GM18498 (cell line): ENCODE results near the gene SHH.

ENCODE experiments used
- ATAC-seq: cut with Tn5 transposase; IDR thresholded peaks from one replicate; pipeline ENCODE4 v1.9.1; 2021; ENCODE audit warnings: mild to moderate bottlenecking, moderate library complexity; ENCODE audit not compliant: unreplicated experiment

Gene SHH

DNA sequence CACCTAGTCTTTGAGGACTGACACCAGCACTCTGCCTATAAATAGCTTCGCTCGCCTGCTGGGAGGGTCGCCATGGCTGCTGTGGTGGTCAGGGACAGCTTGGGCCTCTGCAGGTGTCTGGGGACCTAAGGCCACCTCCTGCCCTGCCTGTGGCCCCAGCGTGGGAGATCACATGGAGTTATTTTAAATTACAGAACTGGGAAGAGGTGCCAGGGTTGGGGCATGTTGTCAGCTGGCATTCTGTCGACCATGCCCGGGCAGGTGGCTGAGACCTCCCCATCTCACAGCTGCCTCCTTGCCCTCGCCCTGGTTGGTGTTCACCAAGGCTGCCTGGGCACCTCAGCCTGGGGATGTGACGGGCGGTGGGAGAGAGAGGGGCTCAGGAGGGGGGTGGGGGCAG lies 18.1 kb downstream of the SHH start:
- no peak for ATAC-seq

DNA sequence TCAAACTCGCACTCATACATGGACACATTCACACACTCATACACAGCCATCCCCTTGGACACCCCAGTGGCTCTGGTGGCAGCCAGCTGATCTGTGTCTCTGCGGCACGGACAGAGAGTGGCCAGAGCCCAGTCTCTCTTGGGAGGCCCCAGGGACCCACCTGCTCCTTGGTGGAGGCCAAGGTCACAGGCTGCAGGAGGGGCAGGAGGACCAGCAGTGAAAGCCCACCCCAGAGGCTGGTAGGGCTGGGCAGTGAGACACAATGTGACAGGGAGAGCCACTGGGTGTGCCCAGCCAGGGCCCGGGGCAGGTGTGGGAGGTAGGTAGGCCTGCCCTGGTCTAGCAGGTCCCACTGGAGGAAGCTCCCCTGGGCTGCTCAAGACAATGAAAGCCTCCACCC lies 18.5 kb downstream of the SHH start:
- ATAC-seq = no peak

DNA sequence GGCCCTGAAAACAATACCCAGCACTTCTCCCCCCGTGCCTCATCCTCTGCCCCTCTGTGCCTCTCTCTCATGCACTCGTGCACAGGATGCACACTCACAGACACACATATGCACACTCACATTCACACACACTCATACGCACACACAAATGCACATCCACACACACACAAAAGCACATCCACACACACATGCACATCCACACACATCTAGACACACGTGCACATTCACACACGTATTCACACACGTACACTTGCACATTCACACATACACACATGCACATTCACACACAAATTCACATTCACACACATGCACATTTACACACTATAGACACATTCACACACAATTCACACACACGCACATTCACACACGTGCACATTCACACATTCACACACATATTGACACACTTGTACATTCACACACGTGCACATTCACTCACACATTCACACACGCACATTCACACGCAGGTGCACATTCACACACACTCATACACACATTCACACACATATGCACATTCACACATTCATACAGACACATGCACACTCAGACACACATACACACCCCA lies 19.2 kb downstream of the SHH start:
- ATAC-seq = no peak

DNA sequence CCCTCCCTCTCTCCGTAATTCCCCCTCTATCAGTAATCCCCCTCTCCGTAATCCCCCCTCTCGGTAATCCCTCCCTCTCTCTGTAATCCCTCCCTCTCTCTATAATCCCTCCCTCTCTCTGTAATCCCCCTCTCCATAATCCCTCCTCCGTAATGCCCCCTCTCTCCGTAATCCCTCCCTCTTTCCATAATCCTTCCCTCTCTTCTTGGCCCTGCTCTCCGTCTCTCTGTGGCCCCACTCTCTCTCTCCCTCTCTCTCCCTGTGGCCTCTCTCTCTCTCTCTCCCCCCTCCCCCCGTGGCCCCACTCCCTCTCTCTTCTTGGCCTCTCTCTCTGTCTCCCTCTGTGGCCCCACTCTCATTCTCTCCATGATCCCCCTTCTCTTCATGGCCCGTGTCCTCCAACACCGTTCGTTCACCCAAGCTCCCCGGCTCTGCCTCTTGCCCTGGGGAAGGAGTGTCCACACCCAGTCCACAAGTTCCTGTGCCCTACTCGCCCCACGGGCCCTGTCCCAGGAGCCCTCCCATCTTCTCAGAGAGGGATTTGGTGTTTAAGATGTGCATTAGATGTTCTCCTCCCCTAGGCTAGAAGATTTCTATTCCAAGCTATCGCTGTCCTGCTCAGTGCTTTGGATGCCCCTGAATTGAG lies 19.8 kb downstream of the SHH start:
- no peak for ATAC-seq

DNA sequence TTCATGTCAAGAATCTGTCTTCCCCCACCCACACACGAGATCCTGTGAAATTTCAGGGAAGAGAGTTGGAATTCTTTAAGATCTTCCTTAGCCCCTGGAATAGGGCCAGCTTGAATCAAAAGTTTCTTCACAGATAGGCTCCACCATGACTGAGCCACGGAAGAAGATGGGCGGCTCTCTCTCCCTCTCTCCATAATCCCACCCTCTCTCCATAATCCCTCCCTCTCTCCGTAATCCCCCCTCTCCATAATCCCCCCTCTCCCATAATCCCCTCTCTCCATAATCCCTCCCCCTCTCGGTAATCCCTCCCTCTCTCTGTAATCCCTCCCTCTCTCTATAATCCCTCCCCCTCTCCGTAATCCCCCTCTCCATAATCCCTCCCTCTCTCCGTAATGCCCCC lies 20.4 kb downstream of the SHH start:
- no peak for ATAC-seq

DNA sequence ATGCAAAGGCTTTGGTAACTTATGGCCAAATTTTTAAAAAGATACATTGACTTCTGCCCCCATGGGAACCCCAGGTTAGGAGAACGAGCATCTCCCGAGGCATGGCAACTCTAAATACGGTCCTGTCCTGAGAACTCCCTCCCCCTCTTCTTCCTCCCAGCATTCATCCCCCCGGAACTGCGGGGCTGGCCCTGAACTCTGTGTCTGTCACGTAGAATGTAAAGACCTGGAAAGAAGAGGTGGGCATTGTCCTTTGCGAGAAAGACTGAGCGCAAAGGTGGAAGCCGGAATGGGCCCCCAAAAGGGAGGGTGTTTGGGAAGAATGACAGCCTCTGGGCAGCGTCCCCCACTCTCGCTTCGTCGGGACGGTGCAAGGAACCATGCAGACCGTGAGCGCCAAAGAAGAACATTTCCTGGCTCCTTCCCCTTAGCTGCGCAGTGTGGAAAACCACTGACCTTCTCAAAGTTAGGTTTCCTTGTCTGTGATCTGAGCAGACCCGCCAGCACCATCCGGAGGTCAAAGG lies 21.0 kb downstream of the SHH start:
- no peak for ATAC-seq

DNA sequence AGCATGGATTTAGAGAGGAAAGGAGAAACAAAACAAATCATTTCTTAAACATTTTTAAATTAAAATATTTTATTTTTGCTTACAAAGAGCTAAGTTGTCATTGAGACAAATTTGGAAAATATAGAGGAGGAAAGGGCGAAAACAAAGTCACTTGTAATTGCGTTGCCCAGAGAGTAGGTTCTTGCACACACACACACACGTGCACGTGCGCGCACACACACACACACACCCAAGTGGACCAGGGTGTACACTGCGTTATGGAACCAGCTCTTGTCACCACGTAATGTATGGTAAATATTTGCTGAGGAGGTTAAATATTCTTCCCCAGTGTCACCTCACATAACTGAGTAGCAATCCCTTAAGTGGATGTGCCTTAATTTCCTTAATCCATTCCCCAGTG lies 21.6 kb downstream of the SHH start:
- no peak for ATAC-seq

DNA sequence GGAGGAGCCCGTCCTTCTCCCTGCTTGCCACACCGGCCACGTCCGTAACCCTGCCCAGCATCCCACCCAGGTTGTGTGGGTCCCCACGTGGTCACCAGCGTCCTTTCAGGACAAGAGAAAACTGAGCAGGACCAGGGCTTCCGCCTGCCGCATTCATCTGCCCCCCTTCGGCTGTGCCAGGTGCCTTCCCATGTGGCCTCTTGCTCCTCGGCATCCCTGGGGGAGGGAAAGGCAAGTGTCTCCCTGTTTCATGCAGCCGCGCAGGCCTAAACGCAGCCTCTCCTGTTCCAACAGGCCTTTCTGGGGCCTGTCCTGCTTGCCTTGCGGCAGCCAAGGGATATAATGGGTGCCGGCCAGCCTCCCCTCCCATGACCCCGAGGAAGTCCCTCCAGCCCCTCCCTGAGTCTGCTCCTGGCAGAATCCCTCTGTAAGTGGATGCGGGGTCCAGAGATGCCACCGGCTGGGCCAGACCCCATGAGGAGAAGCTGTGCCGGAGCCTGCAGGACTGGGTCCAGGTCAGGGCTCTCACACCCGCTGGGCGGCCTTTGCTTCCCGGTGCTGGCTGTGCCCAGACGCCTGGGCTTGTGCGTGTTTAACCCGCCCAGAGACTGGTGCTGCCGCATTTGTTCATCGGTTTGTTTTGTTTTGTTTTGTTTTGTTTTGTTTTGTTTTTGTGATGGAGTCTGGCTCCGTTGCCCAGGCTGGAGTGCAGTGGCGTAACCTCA lies 23.1 kb downstream of the SHH start:
- ATAC-seq = no peak

DNA sequence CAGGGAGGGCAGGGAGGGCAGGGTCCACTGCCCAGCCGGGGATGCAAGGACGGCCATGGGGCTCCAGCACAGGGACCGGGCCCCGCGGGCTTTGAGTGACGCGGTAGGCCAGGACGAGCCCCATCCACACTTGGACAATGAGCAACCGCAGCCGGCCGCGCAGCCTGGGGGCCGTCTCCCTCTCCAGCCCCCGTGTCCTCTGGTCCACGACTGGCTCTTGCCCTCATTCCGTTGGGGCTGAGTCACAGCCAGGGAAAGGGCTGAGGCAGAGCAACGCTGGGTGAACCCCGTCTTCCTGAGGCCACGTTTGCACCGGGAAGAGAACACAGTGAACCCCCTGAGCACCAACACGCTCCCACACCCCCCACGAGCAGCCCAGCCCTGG lies 23.7 kb downstream of the SHH start:
- no peak for ATAC-seq

DNA sequence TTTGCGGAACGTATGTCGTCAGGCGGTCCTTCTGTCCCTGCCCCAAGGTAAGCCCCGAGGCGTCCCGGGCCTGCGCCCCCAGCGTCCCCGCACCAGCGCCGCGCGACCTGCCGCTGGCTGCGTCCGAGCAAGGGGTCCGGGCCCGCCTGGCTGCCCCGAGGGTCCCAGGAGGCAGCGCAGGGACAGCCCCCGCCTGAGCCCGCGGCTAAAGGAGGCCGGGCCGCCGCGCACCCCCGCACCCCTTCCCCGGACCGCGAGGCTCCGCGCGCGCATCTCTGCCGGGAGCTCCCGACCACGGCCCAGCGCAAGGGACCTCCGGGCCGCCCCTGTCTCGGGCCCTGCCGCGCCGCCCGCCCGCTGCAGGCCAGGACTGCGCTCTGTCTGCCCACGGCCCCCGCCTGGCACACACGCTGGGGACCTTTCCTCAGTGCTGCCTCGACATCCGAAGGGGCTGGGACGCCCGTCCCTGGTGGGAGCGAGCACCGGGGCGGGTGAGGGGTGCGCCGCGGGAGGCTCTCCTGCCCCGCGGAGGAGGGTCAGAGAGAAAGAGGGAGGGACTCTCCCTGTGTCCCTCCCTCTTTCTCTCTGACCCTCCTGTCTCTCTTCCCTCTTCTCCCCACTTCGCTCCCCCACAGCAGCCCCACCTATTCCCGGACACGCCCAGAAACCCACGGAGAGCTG lies 25.0 kb downstream of the SHH start:
- ATAC-seq = no peak

DNA sequence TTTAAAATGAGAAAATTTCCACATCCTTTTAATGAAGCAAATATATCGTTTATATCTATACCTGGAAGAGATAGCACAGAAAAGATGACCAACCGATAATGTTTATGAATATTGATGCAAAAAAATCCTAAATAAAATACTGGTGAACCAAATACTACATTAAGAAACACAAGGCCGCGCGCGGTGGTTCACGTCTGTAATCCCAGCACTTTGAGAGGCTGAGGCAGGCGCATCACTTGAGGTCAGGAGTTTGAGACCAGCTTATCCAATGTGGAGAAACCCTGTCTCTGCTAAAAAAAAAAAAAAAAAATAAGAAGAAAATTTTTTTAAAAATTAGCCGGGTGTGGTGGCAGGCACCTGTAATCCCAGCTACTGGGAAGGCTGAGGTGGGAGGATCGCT lies 25.8 kb downstream of the SHH start:
- no peak for ATAC-seq

DNA sequence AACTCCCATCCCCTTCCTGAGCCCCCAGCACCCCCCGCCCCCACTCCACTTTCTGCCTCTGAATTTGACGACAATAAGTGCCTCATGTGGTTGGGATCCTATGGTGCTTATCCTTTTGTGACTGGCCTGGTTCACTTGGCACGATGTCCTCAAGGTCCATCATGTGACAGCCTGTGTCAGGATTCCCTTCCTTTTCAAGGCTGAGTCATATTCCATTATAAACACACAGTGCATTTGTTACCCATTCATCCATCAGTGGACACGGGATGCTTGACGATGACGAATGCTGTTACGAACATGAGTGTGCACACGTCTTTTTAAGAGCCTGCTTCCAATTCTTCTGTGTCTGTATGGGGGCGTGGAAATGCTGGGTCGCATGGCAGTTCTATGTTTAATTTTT lies 26.7 kb downstream of the SHH start:
- no peak for ATAC-seq

DNA sequence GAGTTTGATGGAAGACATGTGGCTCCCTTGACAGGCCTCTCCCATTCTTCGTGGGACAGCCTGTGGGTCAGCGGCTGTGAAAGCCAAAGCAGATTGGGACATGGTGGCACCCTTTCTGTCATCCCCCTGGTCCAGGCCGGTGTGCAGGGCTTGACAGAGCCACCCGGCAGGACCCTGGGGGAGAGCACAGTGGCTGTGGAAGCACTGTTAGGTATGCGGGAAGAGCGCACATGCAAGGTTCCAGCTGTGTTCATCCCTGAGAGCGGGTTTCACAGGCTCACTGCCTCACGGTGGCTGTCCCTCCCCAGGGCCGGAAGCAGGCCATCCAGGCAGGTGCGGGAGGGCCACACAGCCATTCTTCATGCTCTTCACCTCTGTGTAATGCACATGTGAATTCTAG lies 29.8 kb downstream of the SHH start:
- no peak for ATAC-seq

DNA sequence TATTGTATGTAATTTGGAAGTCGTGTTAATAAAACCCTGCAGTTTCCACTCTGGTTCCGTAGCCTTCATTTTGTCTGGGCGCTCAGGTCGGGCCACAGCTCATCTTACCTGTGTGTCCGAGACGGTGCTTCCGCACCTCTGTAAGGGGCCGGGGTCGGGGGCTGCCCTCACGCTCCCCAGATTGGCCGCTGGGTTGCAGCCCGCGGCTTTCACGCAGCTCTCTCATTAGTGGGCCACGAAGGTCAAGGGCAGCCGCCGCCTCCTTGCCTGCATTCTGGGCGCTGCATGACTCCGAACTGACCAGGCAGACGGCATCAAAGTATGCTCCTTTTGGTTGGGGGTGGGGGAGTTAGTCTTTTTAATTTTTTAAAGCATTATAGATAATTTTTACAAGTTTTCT lies 30.8 kb downstream of the SHH start:
- no peak for ATAC-seq

DNA sequence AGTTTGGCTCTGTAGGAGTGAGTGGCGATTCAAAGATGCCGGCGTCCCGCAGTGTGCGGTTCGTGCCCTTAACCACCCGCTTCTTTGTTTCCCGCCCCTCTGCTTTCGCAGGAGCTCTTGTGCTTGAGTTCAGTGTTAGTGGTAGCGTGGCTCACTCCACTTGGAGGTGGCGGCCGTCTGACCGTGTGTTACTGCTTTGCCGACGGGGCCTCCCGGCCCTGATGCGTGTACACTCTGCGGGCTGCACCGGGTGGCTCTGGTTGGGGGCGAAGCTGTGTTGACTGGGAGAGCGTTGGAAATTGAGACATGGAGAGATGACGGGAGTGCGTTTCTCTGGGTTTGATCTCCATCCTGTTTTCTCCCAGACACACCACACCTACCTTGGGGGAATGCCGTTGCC lies 31.4 kb downstream of the SHH start:
- no peak for ATAC-seq

DNA sequence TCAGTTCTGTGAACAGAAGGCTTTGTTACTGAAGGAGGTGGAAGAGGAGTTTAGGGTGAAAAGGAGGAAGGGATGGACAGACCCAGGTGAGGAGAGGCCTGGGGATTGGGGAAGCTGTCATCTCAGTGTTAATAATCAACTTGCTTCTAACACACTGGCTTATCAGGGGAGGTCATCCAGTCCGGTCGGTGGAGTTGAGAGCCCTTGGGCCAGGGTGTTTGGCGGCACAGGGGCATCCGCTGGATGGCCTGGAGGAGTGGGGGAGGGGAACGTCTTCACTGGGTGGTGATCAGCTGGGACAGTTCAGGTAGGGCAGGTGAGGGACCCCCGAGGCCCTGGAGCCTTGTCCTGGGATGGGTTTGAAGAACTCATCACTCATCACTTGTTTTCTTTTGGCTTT lies 33.9 kb downstream of the SHH start:
- no peak for ATAC-seq

DNA sequence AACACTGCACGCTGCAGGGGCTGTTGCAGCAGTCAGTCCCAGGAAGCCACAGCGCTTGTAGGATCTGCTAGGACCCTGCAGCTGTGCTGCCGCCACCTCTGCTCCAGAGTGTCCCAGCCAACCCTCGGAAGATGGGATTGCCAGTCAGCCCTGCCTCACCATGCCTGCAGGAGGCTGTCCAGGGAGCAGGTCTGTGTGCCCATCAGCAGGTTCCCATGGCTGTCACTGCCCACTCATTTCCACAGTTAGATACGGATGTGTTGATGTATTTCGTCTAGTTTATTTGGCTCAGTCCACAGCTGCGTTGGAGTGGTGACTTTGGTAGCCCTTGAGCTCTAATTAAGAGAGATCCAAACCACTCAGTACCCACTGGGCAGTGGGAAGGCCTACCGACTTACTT lies 35.7 kb downstream of the SHH start:
- ATAC-seq = no peak

DNA sequence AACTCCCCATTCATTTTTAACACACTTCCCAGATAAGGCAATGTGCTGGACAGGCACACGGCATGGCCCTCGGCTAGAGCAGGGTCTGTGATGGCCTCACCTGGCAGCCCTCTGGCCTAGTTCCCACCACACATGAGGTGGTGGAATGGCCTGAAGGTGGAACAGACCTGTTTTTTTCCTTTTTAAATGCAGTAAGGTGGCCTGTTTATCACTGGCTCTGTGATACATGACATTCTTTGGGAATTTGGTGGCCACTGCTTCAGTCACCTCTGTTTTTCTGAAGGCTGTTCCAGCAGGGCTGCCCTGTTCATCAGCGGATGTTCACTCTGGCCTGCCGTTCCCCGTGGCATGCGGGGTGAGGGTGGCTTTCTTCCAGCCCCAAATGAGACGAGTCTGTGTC lies 36.6 kb downstream of the SHH start:
- ATAC-seq = no peak

DNA sequence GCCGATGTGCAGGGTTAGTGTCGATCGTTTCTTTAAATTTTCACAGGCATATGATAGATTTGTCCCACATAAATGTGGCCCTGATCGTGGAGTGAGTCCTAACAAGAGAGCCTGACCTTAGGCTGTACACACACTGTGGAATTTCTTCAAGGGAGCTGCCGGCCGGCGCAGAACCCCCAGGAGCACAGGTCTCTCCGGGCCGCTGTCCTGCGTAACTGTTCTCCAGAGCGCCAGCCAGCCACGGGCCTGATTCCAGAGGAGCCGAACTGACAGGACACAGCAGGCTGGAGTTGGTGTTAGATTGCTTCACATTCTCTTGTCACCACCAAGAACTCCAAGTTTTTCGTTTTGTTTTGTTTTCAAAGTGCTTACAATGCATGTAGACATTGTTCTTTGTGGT lies 37.3 kb downstream of the SHH start:
- no peak for ATAC-seq

DNA sequence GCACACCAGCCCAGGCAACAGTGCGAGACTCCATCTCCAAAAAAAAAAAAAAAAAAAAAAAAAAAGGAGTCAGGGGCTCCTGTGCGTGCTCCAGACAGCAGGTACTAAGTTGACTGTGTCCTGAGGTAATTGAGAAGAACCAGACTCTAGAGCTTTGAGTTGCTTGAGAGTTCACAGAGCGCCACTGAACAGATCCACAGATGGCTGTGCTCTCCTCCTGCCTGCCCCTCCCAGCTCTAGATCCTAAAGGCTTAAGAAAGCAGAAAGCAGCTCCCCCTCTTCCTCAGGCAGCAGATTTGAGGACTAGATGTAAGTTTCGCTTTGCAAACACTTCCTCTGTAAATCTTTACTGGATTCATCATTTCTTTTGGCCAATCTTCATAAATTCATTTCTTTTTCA lies 38.7 kb downstream of the SHH start:
- ATAC-seq = no peak

DNA sequence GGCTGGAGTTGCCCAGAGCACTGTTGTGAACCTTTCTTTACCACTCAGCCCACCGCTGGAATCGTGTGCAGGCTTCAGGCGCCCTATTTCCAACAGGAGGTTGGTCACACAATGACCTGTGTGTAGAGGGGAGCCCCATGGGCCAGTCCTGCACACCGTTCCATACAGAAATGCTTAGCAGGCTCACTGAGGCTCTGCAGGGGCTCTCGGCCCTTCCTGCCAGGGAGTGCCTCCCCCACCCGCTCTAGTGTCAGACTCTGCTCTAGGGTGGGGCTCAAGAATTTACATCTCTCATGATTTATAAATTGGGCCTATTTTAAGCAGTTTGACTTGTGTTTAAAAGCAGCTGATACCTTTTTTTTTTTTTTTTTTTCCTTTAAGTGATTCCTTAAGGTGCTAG lies 42.0 kb downstream of the SHH start:
- no peak for ATAC-seq

DNA sequence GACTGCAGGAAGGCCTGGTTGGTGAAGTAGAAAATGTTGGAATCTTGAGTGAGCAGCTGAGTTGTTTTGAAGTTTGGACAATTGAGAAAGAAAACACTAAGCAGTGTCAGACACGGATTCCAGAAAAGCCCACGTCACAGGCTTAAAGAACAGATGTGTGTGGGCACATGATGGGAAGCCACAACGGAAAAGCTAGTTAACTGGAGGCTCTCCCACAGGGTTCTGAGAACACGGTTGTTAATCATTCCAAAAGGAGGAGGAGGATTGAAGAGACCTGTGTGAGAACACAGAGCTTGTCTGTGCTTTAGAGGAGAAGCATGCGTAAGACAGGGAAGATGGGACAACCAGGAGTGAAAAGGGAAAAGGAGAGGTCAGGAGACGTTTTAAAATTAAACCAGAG lies 42.6 kb downstream of the SHH start:
- ATAC-seq = no peak
